ENCODE data around the gene LILRB3. TPM values are rescaled to one million over a fixed set of nuclear protein-coding genes. Genes with fewer than 3 reads are reported as not detected.

LILRB3 gene
- total and polyA plus RNA-seq, 10 donors, result 6.4 to 443 (median 89.9) TPM

- Histone ChIP-seq H3K27ac (peak overlapping the region in 1 of 8 donors; percentile 0), H3K36me3 (peaks cover 0 to 53% (median 18%) of the 10 kb centered on the region in 6 donors), H3K9me3 (no peaks in the 10 kb centered on the region), H3K4me3 (no peak overlapping the region), H3K27me3 (replicated peaks in 1 of 7) (no peaks in the 10 kb centered on the region), H3K4me1 (peaks cover 14 to 50% (median 29%) of the 10 kb centered on the region in 6 donors)
- intact Hi-C loops (cut with DNase I; ENCODE audit: low total_unique reads), result no loop called here
- TF ChIP-seq POLR2AphosphoS5 (IDR thresholded peaks at IDR 0.05), result no peak
- no peak for TF ChIP-seq POLR2A (IDR thresholded peaks at IDR 0.05)
- no peak for TF ChIP-seq CTCF (IDR thresholded peaks at IDR 0.05 in 8 of 11, conservative IDR thresholded peaks at IDR 0.05 in 3 of 11)
- peak; percentile 76 for DNase-seq
- WGBS, 5 donors, result 92 to 97% (median 95%) methylated on average over 11 of the region's 11 CpGs
These were observed 29.8 kb downstream of the LILRB3 start for GRCh38 chr19:54193011-54193410.

- 59 to 70% (median 65%) methylated on average over 18 to 19 of the region's 19 CpGs for WGBS, 5 donors
- TF ChIP-seq CTCF (IDR thresholded peaks at IDR 0.05 in 8 of 11, conservative IDR thresholded peaks at IDR 0.05 in 3 of 11) (no peak), POLR2AphosphoS5 (IDR thresholded peaks at IDR 0.05) (peak in 1 of 3 donors; percentile 52)
- peaks cover 14 to 60% (median 34%) of the 10 kb centered on the region in 6 donors for H3K4me1 ChIP-seq
- peak overlapping the region; percentile 93 to 100 (median 99) for H3K27ac ChIP-seq
- H3K9me3 ChIP-seq, result no peaks in the 10 kb centered on the region
- peaks cover 0 to 55% (median 18%) of the 10 kb centered on the region in 6 donors for H3K36me3 ChIP-seq
- intact Hi-C loops (cut with DNase I; ENCODE audit: low total_unique reads), result no loop called here
- peak; percentile 86 for DNase-seq
- peak overlapping the region; percentile 70 to 98 (median 83) for H3K4me3 ChIP-seq
- H3K27me3 ChIP-seq (replicated peaks in 1 of 7), result no peaks in the 10 kb centered on the region
These were observed 30.9 kb downstream of the LILRB3 start for GRCh38 chr19:54191811-54192453.

GRCh38 chr19:54191011-54191810 is 31.6 kb downstream of the LILRB3 start, which contains the start of gene TSEN34:
Gene TSEN34, plus strand, starts transcription at chr19:54191308. Its CDS starts 57 bp downstream, at chr19:54191365.
- H3K27me3 ChIP-seq (replicated peaks in 1 of 7), result no peaks in the 10 kb centered on the region
- peak within 1 kb of the TSS; percentile 93 to 100 (median 99) for H3K27ac ChIP-seq
- peaks cover 14 to 57% (median 34%) of the 10 kb centered on the region in 6 donors for H3K4me1 ChIP-seq
- WGBS, 5 donors, result 0 to 2% (median 1%) methylated on average over 25 to 77 of the region's 77 CpGs
- TF ChIP-seq POLR2AphosphoS5 (IDR thresholded peaks at IDR 0.05) (peak; percentile 89 to 93 (median 91)), CTCF (IDR thresholded peaks at IDR 0.05 in 8 of 11, conservative IDR thresholded peaks at IDR 0.05 in 3 of 11) (peak in 2 of 11 experiments; percentile 20), POLR2A (IDR thresholded peaks at IDR 0.05) (peak in 2 of 3 donors; percentile 64 to 65)
- intact Hi-C loops (cut with DNase I; ENCODE audit: low total_unique reads), result no loop called here
- H3K4me3 ChIP-seq, result peak within 1 kb of the TSS; percentile 70 to 98 (median 83)
- DNase-seq, result peak; percentile 98
- H3K9me3 ChIP-seq, result no peaks in the 10 kb centered on the region
- H3K36me3 ChIP-seq, result peaks cover 0 to 55% (median 20%) of the 10 kb centered on the region in 6 donors

Data from spleen (tissue), 11 donors.